HG02973 (cell line): ENCODE results near the gene CBFB.
"Not testable (repeated sequence)": the region's sequence is repeated elsewhere in the genome, so short reads cannot be mapped to it uniquely, and the experiment has no call there.

Source experiments
- ATAC-seq: cut with Tn5 transposase; IDR thresholded peaks from one replicate; pipeline ENCODE4 v1.9.1; 2021; ENCODE audit warnings: moderate library complexity; ENCODE audit not compliant: unreplicated experiment

CBFB gene

DNA sequence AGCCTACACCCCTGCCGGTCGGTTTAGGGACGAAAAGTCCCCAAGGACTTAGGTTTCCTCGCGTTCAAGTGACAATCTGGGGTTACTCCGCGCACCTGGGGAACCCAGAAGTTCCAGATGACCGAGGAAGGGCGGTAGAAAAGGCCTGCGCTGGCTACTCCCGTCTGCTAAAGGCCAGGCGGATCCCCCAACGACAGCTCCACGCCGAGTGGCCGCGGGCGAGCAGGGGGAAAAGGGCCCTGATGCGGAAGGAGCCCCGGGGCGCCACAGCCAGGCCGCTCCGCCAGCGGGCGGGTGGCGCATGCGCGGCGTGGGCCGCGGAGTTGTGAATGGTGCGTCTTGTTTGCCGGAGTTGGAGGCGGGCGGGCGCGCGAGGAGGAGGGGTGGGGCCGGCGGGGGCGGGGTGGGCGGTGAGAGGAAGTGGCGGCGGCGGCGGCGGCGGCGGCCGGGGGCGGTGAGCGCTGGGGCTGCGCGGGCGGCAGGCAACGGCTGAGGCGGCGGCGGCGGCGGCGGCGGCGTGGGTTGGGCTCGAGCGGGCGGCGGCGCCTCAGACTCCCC, at the start of gene CBFB:
Gene CBFB, plus strand, starts transcription at position 454 of the 558 bp plus-strand sequence. CDS start 259 bp downstream, outside the sequence.
- ATAC-seq, result peak; percentile 73

GRCh38 chr16:66983033-66983432, 45.9 kb upstream of the CBFB start:
- ATAC-seq, result no peak

GRCh38 chr16:66984892-66985311, 44.0 kb upstream of the CBFB start:
- ATAC-seq, result no peak

GRCh38 chr16:66986559-66986958, 42.4 kb upstream of the CBFB start:
- ATAC-seq, result no peak

GRCh38 chr16:66988197-66988788, 40.7 kb upstream of the CBFB start, which contains the start of gene CES4A:
Gene CES4A, plus strand, starts transcription at chr16:66988589. Its CDS starts 184 bp downstream, at chr16:66988773.
- ATAC-seq, result no peak

GRCh38 chr16:66991545-66992077, 37.3 kb upstream of the CBFB start:
- ATAC-seq, result no peak

- not testable (repeated sequence) for ATAC-seq
These were observed 35.4 kb upstream of the CBFB start for GRCh38 chr16:66993558-66993957.

- ATAC-seq, result no peak
These were observed 32.5 kb upstream of the CBFB start for GRCh38 chr16:66996324-66996982.

DNA sequence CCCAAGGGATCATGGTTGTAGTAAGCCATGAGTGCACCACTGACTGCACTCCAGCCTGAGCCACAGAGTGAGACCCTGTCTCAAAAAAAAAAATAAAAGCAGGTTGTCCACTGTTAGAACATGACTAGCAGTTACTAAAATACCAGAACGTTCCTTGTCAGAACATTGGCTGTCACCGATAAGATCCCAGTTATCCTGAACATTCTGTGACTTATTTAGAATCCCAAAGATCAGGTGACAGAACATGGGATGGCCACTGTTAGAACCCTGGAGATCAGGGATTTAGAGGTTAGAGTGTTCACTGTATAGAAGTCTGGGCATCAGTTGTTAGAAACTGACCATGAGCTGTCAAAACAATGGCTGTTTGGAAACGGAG, 32.0 kb upstream of the CBFB start:
- no peak for ATAC-seq

GRCh38 chr16:67000384-67001351, 28.3 kb upstream of the CBFB start:
- no peak for ATAC-seq

DNA sequence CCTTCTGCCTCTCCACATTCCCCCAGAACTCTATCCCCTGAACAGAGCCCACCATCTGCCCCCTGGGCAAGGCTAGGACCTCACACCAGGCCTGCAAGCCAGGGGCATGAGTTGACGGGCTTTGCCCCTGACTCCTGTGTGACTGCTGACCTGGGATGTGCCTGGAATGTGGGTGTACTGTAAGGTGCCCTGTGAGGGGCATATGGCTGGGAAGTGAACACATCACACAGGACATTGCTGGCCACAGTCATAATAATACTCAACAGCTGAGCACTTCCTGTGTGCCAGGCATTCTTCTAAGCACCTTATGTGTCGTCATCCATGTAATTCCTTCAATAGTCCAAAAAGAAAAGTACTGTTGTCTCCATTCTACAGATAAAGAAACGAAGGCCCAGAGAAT, 27.2 kb upstream of the CBFB start:
- ATAC-seq, result no peak

- ATAC-seq, result no peak
These were observed 21.9 kb upstream of the CBFB start for GRCh38 chr16:67006930-67007658.

DNA sequence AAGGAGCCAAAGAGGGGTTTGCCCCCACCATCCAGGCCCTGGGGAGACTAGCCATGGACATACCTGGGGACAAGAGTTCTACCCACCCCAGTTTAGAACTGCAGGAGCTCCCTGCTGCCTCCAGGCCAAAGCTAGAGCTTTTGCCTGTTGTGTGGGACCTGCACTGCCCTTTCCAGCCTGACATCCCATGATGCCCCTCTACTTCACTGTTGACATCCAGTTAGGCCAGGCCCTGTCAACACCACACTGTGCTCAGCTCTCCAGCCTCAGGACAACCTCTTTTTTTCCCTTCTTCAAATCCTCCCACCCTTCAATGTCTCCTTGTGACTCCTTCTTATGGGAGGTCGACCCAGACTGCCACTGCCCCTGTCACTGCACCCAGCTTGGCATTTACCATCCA, 19.8 kb upstream of the CBFB start:
- ATAC-seq, result no peak

GRCh38 chr16:67011274-67011673, 17.7 kb upstream of the CBFB start:
- ATAC-seq, result no peak

- ATAC-seq, result no peak
These were observed 15.6 kb upstream of the CBFB start for GRCh38 chr16:67013233-67013822.

DNA sequence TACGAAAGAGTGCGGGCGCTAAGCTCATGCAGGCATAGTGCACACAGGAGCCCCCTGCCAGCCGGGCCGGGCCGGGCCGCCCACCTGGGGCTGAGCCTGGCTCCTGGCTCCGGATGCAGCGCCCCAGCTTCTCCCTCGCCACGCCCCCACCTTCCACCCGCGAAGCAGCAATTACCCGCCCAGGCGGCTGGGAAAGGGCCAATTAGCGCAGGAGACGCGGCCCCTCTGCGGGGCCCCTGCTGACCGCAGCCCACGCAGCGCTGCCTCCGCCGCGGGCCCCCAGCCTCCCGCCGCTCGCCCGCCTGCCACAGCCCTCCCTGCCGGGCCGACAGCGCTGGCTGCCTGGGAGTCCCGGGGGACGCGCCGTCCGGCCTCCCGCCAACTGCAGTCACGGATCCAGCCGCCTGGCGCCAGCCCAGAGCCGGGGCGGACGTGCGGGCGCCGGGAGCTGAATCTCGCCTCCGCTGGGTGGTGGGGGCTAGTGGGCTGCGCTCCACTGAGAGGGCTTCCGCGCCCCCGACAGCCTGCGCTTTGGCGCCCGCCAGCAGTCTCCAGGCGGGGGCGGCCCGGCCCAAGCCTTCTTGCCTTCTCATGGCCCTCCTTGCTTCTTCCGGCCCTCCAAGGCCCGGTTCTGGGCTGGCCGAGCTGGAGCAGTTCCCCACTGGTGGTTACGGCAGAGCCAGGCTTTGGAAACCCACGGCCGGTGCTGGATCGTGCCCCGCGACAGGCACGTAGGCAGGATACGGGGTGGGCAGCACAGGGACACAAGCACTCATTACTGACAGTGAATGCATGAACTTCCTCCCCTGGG, 14.9 kb upstream of the CBFB start:
- ATAC-seq, result no peak

DNA sequence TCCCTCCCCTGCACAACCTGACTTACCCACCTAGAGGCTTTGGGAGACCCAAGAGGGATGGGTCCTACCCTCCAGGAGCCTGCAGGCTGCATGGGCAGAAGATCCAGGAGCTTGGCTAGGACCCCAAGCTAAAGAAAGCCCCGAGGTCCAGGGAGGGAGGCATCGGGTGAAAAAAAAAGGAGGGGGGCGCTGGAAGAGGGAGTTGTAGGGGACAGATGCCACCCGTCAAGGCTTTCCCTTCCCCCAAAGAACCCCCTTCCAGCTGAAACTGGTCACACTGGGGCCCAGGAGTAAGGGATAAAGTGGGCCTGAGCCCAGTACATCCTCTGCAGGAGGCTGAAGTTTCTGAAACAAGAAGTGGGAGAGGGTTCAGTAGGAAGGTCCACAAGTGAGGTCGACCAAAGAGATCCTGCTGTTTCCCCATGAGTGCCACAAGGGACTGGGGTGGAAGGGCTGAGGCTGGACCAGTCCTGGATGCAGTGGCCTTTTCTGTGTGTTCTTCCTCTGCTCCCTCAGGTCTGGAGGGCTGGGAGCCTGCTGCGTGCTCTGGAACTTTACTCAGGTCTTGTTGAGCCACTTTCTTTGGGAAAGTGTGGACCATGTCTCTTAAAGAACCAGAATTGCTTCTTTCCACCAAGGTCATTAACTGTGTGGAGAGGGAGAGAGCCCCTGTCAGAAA, 14.2 kb upstream of the CBFB start:
- no peak for ATAC-seq

DNA sequence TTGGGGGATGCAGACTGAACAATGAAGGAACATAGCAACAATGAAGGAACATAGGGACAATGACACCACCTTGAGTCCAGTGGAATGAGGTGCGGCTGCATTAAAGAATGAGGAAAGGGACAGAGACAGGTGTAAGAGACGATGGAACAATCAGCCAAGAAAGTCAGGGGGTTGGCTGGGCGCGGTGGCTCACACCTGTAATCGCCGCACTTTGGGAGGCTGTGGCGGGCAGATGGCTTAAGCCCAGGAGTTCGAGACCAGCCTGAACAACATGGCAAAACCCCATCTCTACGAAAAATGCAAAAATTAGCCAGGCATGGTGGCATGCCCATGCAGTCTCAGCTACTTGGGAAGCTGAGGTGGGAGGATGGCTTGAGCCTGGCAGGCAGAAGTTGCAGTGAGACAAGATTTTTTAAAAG, 13.6 kb upstream of the CBFB start:
- no peak for ATAC-seq

- ATAC-seq, result no peak
These were observed 12.8 kb upstream of the CBFB start for GRCh38 chr16:67016143-67016542.
